ENCODE measurements around the gene TJP3. TPM values are rescaled to one million over a fixed set of nuclear protein-coding genes. Genes with fewer than 3 reads are reported as not detected.

The TJP3 gene
- total and polyA plus RNA-seq, 4 donors = 18.4 to 57.8 (median 49.6) TPM

- peaks cover 0 to 3% (median 2%) of the 10 kb centered on the region in 5 donors for H3K4me1 ChIP-seq (ENCODE audit: control insufficient read depth in 5 of 5, insufficient read depth in 5 of 5, low read length in 5 of 5)
- TF ChIP-seq CTCF (IDR thresholded peaks at IDR 0.05; ENCODE audit: control extremely low read depth, extremely low read depth) = no peak
- no peaks in the 10 kb centered on the region for H3K9me3 ChIP-seq (ENCODE audit: control insufficient read depth in 4 of 4, insufficient read depth in 3 of 4, low read length in 3 of 4)
- peaks cover 0 to 28% (median 0%) of the 10 kb centered on the region in 4 donors for H3K36me3 ChIP-seq (ENCODE audit: control insufficient read depth in 4 of 4, insufficient read depth in 4 of 4, low read length in 4 of 4)
- no peak overlapping the region for H3K9ac ChIP-seq (ENCODE audit: insufficient read depth in 1 of 2, low read length in 2 of 2)
- H3K27ac ChIP-seq (ENCODE audit: low read depth in 1 of 2, low read length in 1 of 2) = no peak overlapping the region
- H3K4me3 ChIP-seq = no peak overlapping the region
- no peak for DNase-seq
- 77 to 80% methylated on average over 7 of the region's 7 CpGs for WGBS, 2 donors
- no peak for ATAC-seq (ENCODE audit: insufficient read depth, low FRiP score)
- H3K27me3 ChIP-seq (ENCODE audit: control insufficient read depth in 3 of 3, insufficient read depth in 3 of 3, low read length in 2 of 3) = no peaks in the 10 kb centered on the region
These were observed 58.3 kb downstream of the TJP3 start for GRCh38 chr19:3766520-3766919.

DNA sequence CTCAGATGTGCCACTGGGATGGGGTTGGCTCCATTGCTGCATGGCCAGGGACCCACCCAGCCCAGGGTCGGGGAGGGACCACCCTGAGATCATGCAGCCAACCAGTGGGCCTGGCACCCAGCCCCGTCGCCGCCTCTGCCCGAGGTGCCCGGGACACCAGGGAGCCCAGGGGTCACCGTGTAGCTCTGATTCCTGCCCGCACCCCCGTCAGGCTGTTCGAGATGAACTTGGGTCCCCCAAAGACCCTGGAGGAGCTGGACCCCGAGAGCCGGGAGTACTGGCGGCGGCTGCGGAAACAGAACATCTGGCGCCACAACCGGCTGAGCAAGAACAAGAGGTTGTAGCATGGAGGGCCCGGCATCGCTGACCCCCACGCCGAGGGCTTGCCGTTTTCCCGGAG lies 58.9 kb downstream of the TJP3 start:
- Histone ChIP-seq H3K27ac (ENCODE audit: low read depth in 1 of 2, low read length in 1 of 2) (no peak overlapping the region), H3K4me3 (no peak overlapping the region), H3K9ac (ENCODE audit: insufficient read depth in 1 of 2, low read length in 2 of 2) (no peak overlapping the region), H3K9me3 (ENCODE audit: control insufficient read depth in 4 of 4, insufficient read depth in 3 of 4, low read length in 3 of 4) (no peaks in the 10 kb centered on the region), H3K27me3 (ENCODE audit: control insufficient read depth in 3 of 3, insufficient read depth in 3 of 3, low read length in 2 of 3) (no peaks in the 10 kb centered on the region), H3K4me1 (ENCODE audit: control insufficient read depth in 5 of 5, insufficient read depth in 5 of 5, low read length in 5 of 5) (peaks cover 0 to 3% (median 0%) of the 10 kb centered on the region in 5 donors), H3K36me3 (ENCODE audit: control insufficient read depth in 4 of 4, insufficient read depth in 4 of 4, low read length in 4 of 4) (peaks cover 0 to 28% (median 0%) of the 10 kb centered on the region in 4 donors)
- DNase-seq (no peak), ATAC-seq (ENCODE audit: insufficient read depth, low FRiP score) (no peak)
- TF ChIP-seq CTCF (IDR thresholded peaks at IDR 0.05; ENCODE audit: control extremely low read depth, extremely low read depth) = no peak
- WGBS, 2 donors = 93 to 99% methylated on average over 23 of the region's 23 CpGs

DNA sequence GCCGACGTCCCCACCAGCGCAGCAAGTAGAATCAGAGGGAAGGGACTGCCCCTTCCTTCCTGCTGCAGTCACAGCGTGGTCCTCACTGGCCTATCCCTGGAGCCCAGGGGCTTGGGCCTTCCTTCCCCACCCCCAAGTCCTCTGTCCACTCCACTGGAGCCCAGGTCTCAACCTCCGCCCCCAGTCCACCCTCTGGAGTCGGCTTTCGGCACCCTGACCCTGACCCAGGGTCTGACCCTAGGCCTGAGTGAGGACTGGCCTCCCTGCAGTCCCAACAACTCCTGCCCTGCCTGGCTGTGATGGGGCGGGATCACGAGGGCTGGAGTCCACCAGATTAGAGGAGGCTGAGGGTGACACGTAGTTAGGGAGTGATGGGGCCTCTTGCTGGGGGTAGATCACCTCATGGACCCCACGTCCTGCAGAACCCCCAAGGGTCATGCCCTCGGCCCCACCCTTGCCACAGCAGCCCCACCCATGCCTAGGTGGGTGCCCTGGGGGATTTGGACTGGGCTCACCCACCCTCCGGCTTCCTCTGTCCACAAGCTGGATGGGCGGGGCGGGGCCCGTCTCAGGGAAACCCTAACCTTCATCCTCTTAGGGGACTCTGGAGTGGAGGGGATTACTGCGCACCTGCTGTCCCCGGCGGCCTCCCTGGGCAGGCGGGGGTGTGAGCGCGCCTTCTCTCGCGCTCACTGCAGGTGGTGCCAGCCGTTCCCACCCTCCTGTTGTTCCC lies 60.0 kb downstream of the TJP3 start:
- ATAC-seq (ENCODE audit: insufficient read depth, low FRiP score) (no peak), DNase-seq (no peak)
- Histone ChIP-seq H3K4me1 (ENCODE audit: control insufficient read depth in 5 of 5, insufficient read depth in 5 of 5, low read length in 5 of 5) (peaks cover 0 to 1% (median 0%) of the 10 kb centered on the region in 5 donors), H3K27me3 (ENCODE audit: control insufficient read depth in 3 of 3, insufficient read depth in 3 of 3, low read length in 2 of 3) (no peaks in the 10 kb centered on the region), H3K9ac (ENCODE audit: insufficient read depth in 1 of 2, low read length in 2 of 2) (no peak overlapping the region), H3K27ac (ENCODE audit: low read depth in 1 of 2, low read length in 1 of 2) (no peak overlapping the region), H3K4me3 (no peak overlapping the region), H3K36me3 (ENCODE audit: control insufficient read depth in 4 of 4, insufficient read depth in 4 of 4, low read length in 4 of 4) (peaks cover 0 to 28% (median 0%) of the 10 kb centered on the region in 4 donors), H3K9me3 (ENCODE audit: control insufficient read depth in 4 of 4, insufficient read depth in 3 of 4, low read length in 3 of 4) (no peaks in the 10 kb centered on the region)
- no peak for TF ChIP-seq CTCF (IDR thresholded peaks at IDR 0.05; ENCODE audit: control extremely low read depth, extremely low read depth)
- WGBS, 2 donors = 88% methylated on average over 24 to 25 of the region's 25 CpGs

Data from lung (tissue), 12 donors.